Astrocyte of the spinal cord (primary cell): ENCODE results near the gene GNAS.

Experiments
- DNase-seq: peaks from one replicate; pipeline ENCODE4 v3.0.0; 2011; ENCODE audit warnings: low read depth, low spot score
- H3K4me3 ChIP-seq: 2 replicates; pipeline ENCODE4 v1.5.1; 2011; ENCODE audit warnings: low read depth, mild to moderate bottlenecking, low read length, moderate library complexity
- in situ Hi-C: cut with HindIII; loops from 2 replicates; pipeline ENCODE4 v1.10.0; 2017; ENCODE audit warnings: low sequenced_read_pairs
- TF ChIP-seq, protein P1 (sequence below): IDR thresholded peaks from 2 replicates; pipeline ENCODE4 v1.5.1; 2012; ENCODE audit warnings: low read depth, mild to moderate bottlenecking, low read length, inconsistent platforms

GNAS gene

GRCh38 chr20:58893355-58894120 is 41.0 kb downstream of the GNAS start:
- in situ Hi-C loops = no loop called here
- peak overlapping the region; percentile 86 for H3K4me3 ChIP-seq
- DNase-seq = no peak
- TF ChIP-seq, protein P1, sequence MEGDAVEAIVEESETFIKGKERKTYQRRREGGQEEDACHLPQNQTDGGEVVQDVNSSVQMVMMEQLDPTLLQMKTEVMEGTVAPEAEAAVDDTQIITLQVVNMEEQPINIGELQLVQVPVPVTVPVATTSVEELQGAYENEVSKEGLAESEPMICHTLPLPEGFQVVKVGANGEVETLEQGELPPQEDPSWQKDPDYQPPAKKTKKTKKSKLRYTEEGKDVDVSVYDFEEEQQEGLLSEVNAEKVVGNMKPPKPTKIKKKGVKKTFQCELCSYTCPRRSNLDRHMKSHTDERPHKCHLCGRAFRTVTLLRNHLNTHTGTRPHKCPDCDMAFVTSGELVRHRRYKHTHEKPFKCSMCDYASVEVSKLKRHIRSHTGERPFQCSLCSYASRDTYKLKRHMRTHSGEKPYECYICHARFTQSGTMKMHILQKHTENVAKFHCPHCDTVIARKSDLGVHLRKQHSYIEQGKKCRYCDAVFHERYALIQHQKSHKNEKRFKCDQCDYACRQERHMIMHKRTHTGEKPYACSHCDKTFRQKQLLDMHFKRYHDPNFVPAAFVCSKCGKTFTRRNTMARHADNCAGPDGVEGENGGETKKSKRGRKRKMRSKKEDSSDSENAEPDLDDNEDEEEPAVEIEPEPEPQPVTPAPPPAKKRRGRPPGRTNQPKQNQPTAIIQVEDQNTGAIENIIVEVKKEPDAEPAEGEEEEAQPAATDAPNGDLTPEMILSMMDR = no peak

DNA sequence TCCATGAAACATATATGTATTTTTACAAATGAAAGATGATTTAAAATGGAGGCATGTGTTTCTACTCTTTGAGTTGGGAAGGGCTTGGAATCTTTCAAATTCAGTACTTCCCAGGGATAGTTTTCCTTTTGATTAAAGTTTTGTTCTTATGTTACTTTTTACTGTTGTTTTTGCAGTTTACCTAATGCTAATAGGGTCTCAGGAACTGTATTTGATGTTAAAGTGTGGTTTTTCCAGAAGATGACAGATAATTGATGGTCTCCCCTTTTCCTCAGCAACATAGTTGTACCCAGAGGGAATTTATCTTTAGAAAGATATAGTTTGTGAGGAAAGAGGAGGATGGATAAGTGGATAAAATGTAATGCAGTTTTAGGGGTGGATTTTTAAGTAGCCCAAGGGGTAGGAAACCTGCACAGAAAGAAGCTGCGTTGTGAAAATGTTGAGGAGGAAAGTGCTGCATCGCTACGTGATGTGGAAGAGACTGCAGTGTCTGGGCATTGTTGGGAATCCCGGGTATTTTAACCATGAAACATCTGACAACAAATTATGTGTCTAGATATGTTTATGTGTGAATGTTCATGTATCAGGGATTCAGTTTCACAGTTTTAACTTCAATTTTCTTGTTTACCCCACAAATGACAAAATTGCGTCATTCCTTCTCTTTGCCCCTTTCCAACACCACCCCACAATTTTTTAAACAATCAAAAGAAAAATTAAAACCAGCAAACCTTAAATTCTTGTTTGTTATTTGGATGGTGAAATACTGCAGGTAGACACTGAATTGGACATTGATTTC is 42.3 kb downstream of the GNAS start:
- H3K4me3 ChIP-seq = no peak overlapping the region

GRCh38 chr20:58895448-58896180 is 43.1 kb downstream of the GNAS start:
- no peak overlapping the region for H3K4me3 ChIP-seq
- TF ChIP-seq, protein P1 = no peak
- in situ Hi-C loops = no loop called here
- no peak for DNase-seq

More for the DNA sequence above, 42.3 kb downstream of the GNAS start:
- in situ Hi-C loops = no loop called here
- TF ChIP-seq, protein P1 = no peak
- no peak for DNase-seq

- DNase-seq = no peak
- TF ChIP-seq, protein P1 = no peak
- no peak overlapping the region for H3K4me3 ChIP-seq
- in situ Hi-C loops = no loop called here
Measured at GRCh38 chr20:58896820-58897219, 44.3 kb downstream of the GNAS start.

DNA sequence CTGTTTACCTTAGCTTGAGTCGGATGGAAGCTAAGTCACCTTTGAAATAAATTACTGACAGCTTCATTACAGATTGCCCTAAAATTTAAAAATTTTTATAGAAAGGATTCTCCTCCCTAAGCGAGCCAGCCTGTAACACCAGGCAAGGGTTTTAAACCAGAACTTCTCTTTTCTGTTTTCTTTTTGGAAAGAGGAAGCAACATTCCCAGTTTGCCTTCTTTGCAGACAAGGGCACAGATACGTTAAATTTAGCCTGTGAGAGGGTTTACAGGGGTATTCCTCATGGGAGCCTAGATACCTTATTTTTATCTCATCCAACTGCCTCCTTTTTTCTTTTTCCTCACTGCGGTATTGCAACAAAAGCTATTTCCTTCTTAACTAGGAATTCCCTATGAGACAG is 45.0 kb downstream of the GNAS start:
- DNase-seq = no peak
- TF ChIP-seq, protein P1 = no peak
- H3K4me3 ChIP-seq = no peak overlapping the region
- in situ Hi-C loops = no loop called here

DNA sequence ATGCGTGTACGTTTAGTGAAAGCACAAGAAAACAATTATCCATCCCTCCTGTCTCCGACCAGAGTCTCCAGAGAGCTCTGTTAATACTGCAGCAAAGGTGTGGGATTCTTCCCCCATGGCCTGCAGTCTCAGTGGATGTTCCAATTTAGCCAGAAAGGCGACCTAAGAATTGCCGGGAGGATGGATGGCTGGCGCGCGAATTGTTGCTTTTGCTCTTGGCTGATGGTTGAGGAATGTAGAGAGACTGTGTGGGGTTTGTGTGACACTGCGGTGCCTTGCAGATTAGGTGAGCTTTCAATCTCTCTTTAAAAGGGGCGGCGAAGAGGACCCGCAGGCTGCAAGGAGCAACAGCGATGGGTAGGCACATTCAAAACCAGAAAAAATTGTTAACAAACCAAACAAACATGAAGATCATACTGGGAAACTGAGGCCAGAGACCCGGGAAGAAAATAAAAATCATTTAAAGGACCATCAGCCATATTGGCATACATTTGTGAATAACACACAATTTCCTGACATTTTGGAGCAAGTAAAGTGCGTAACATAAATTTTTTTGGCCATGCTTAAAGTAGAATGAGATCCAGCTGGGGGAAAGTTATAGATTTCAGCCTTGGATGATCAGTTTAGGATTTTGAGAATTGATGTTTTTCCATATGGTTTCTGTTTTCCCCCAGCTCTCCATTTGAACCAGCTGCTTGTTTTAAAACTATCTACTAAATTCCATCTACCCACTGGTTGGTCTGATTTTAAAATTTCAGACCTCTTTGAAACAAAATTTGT is 46.3 kb downstream of the GNAS start:
- in situ Hi-C loops = no loop called here
- H3K4me3 ChIP-seq = no peak overlapping the region
- no peak for DNase-seq
- TF ChIP-seq, protein P1 = no peak
